Activated T-helper 1 cell treated with anti-CD3 and anti-CD28 coated beads, Interleukin-2, amount 50 U/mL, for 16 hours (primary cell): ENCODE measurements around the gene FOXE1.

Source experiments
- DNase-seq, 2 donors: peaks; one replicate each; pipeline ENCODE4 v3.0.0-alpha.2; 2020; ENCODE audit warnings: low read depth in 1 of 2, low spot score in 1 of 2

Gene FOXE1

GRCh38 chr9:97853056-97853843 is at the start of gene FOXE1:
FOXE1 (plus strand) TSS chr9:97853226; CDS start chr9:97853915, 689 bp downstream.
- DNase-seq: no peak

DNA sequence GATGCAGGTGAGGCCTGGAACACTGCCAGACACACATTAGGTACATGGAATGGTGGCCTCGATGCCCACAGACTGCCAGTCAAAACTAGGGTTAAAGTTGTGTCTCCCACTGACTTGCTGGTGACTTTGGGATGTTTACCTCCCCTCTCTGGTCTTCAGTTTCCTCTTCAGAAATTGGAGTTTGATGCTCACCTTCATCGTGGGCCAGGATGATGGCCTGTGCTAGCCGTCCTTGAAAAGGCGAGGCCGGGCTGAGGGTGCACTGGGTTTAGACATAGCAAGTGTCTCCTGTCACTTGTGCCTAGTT is 49.0 kb upstream of the FOXE1 start:
- no peak for DNase-seq

DNA sequence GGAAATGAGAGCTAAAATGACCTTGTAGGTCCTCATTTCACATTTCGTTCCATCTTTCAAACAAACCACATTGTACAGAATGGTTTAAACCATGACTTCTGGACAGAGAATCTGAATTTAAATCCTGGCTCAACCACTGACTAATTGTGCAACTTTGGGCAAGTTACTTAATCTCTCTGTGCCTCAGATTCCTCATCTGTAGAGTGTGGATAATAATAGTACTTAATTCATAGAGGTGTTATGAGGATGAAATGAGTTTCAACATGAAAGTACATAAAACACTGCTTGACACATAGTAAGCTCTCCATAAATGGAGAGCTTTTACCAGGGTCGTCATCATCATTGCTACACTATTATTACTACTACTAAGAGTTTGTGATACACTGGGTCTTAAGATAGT is 46.3 kb upstream of the FOXE1 start:
- no peak for DNase-seq

GRCh38 chr9:97807681-97808080 is 45.3 kb upstream of the FOXE1 start:
- DNase-seq: no peak

DNA sequence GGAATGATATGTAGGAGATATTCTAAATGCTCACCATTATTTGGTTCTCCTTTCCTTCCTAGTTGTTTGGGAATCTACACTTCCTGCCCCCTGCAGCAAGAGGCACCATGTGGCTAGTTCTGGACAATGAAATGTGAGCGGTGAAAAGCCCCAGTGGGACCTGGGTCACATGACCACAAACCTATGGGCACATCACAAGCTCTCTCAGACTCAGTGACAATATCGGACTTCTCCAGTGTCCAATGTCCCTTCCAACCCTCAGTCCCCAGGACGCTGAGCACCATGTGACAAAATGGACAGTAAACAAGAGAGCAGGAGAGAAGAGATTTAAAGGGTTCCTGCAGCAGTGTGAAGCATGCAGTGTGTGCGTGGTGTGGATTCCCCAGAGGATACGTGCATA is 44.6 kb upstream of the FOXE1 start:
- no peak for DNase-seq

- no peak for DNase-seq
Observed at GRCh38 chr9:97808972-97809371, 44.1 kb upstream of the FOXE1 start.

DNA sequence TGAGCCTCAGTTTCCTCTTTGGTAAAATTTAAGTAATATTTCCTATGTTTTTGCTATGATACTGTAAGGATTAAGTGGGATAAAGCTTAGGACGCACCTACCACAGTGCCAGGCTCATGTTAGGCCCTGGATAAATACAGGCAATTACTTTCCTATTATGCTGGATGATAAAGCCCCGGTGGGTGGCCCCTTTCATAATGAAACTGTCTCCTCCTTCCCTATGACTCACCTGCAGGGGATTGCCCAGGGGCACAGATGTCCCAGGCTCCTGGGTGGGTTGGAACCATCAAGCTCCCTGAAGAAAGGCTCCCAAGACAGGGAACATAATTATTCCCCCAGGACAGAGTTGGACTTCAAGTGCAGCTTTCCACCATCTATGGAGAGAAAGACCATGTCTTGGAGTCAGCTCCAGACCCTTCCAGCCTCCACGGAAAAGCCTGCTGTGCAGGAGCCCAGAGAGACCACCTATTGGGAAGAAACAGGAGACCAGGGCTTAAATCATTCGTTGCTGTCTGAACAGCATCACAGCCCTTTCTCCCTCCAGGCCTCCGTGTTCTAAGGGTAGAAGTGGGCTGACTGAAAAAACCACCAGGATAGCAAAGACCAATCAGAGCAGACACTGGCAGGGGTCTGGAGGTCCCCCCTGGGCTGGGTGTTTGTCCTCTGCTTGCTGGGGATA is 43.2 kb upstream of the FOXE1 start:
- no peak for DNase-seq

- no peak for DNase-seq
Observed at GRCh38 chr9:97811533-97812246, 41.3 kb upstream of the FOXE1 start.

- no peak for DNase-seq
Observed at GRCh38 chr9:97812247-97812543, 40.8 kb upstream of the FOXE1 start.

- no peak for DNase-seq
Observed at GRCh38 chr9:97813072-97813471, 40.0 kb upstream of the FOXE1 start.

- no peak for DNase-seq
Observed at GRCh38 chr9:97819735-97820134, 33.3 kb upstream of the FOXE1 start.

- no peak for DNase-seq
Observed at GRCh38 chr9:97820373-97820772, 32.7 kb upstream of the FOXE1 start.

- DNase-seq: no peak
Observed at GRCh38 chr9:97830884-97831829, 21.9 kb upstream of the FOXE1 start.

GRCh38 chr9:97831843-97832636 is 21.0 kb upstream of the FOXE1 start:
- DNase-seq: no peak

- DNase-seq: no peak
Observed at GRCh38 chr9:97840521-97840920, 12.5 kb upstream of the FOXE1 start.

GRCh38 chr9:97842960-97843359 is 10.1 kb upstream of the FOXE1 start:
- no peak for DNase-seq

DNA sequence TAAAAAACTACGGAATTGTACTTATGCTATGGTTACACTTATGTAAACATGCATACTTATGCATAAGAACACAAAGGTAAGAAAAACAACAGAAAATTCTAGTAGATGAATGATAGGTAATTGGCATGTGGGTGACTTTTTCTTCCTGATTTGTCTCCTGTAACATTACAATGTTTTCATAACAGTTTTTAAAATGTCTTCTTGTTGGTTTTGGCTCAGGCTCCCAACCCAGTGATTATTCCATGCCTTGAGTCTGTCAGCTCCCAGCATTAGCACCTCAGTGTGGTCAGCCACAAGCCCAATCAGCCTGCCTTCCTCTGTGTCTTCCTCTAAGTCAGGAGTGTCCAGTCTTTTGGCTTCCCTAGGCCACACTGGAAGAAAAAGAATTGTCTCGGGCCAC is 7.9 kb upstream of the FOXE1 start:
- DNase-seq: no peak

- DNase-seq: no peak
Observed at GRCh38 chr9:97845763-97846162, 7.3 kb upstream of the FOXE1 start.

DNA sequence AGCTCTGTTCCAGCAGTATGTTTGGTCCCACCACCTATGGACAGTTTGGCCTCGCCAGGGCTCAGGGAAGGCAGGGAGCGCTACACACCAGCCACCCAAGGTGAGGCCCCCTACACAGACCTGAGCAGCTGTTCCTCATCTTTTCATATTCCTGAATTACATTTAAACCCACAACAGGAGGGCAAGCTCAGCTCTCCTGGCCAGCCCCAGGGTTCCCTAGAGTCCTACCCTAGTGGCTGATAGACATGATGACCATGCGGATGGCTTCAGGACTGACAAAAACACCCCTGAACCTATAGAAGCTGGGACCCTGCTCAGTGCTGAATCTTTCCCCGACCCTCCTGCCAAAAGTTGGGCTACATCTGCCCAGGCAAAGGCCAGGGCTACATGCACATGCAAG is 6.7 kb upstream of the FOXE1 start:
- DNase-seq: no peak

- DNase-seq: no peak
Observed at GRCh38 chr9:97847474-97848214, 5.4 kb upstream of the FOXE1 start.
